ENCODE results near the gene SH3RF3. TPM values are rescaled to one million over a fixed set of nuclear protein-coding genes. Genes with fewer than 3 reads are reported as not detected.
A peak's percentile ranks its signal among the peaks of the same experiment; 100 is the strongest.

SH3RF3 gene
- total RNA-seq (2016; rRNA removed; fragmentation: Illumina TruSeq; extraction: Trizol) = 0.04 TPM in 1 of 2 replicates, not detected in the other
- total RNA-seq (2016; cell fraction: cytosol; rRNA removed; fragmentation: Illumina TruSeq; extraction: Trizol; ENCODE audit: low read depth) = not detected in 2 replicates
- total RNA-seq (2016; cell fraction: insoluble cytoplasmic fraction; rRNA removed; fragmentation: Illumina TruSeq; extraction: Trizol) = 0.02 TPM in 1 of 2 replicates, not detected in the other
- total RNA-seq (2016; cell fraction: membrane; rRNA removed; fragmentation: Illumina TruSeq; extraction: Trizol) = not detected in 2 replicates
- total RNA-seq (2016; cell fraction: nucleus; rRNA removed; fragmentation: Illumina TruSeq; extraction: Trizol) = not detected in 2 replicates
- 0.01 TPM in 1 of 2 replicates, not detected in the other for polyA plus RNA-seq (2011; rRNA removed)
- polyA plus RNA-seq (2011; cell fraction: cytosol; rRNA removed) = not detected in 2 replicates
- 0.02 TPM in 1 of 2 replicates, not detected in the other for polyA plus RNA-seq (2011; cell fraction: nucleus; rRNA removed)
- polyA plus RNA-seq (2012) = 0.03 and 0.05 TPM in 2 replicates
- not detected in 2 replicates for polyA plus RNA-seq (2016; cell fraction: cytosol; fragmentation: Illumina TruSeq; extraction: Trizol; ENCODE audit: low read depth)
- polyA plus RNA-seq (2016; cell fraction: insoluble cytoplasmic fraction; fragmentation: Illumina TruSeq; extraction: Trizol; ENCODE audit: low read depth) = 0.03 TPM in 1 of 2 replicates, not detected in the other
- not detected in 2 replicates for polyA plus RNA-seq (2016; cell fraction: membrane; fragmentation: Illumina TruSeq; extraction: Trizol; ENCODE audit: low read depth)
- polyA plus RNA-seq (2016; cell fraction: nucleus; fragmentation: Illumina TruSeq; extraction: Trizol; ENCODE audit: insufficient read depth, low read depth) = not detected in 2 replicates
- polyA minus RNA-seq (2011; rRNA and poly(A)+ RNA removed; ENCODE audit: low replicate concordance) = 1.4 TPM in 1 of 2 replicates, not detected in the other
- polyA minus RNA-seq (2011; cell fraction: cytosol; rRNA and poly(A)+ RNA removed) = not detected in 2 replicates
- polyA minus RNA-seq (2011; cell fraction: nucleus; rRNA and poly(A)+ RNA removed) = 0.12 and 0.13 TPM in 2 replicates
- Bru-seq, nascent RNA = percentile 15 among the genes with signal in this experiment
- BruChase-seq, experiment 1, labeled RNA remaining after a 6-hour chase = percentile 10 among the genes with signal in this experiment
- BruChase-seq, experiment 2, labeled RNA remaining after a 2-hour chase = percentile 12 among the genes with signal in this experiment
- long read RNA-seq, experiment 1 = 0 reads
- long read RNA-seq, experiment 2 = 0 reads

DNA sequence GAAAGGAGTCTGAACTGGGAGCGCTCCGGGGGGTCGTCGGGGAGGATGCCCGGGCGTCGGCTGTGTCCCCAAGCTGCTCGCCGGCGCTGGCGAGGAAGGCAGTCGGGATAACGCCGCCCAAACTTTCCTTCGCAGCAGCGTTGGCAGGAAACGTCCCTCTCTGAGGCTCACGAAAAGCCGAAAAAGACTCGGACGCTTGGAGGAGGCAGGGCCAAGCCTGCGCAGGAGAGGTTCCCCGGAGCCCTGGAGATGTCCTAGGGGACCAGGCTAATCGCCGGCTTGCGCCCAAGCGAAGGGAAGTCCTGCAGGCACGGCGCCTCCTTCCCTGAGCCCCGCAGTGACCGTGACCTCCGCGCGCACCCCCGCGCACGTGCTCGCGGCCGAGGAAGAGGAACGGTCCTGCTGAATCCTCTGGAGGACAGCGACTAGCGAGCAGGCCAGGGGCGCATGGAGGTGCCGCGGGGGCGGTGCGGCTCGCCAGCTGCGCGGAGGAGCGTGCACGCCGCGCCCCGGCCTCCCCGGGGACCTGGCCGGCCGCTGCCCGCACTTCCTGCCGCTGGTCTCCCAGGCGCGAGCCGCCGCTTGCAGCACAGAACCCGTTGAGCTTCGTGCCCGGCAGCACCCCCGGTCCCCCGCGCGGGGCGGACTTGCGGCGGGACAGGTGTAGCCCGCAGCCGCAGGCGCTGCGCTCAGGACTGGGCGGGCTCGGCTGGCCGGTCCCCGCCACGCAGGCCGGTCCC, at the start of gene SH3RF3:
TSS of gene SH3RF3 (plus strand) at position 590 of the 740 bp plus-strand sequence.
- no peaks in the 10 kb centered on the region for H4K20me1 ChIP-seq (ENCODE audit: insufficient read depth, low read length)
- 2% methylated on average over 28 of the region's 85 CpGs for WGBS (ENCODE audit: low lambda C conversion rate)
- H3K79me2 ChIP-seq (ENCODE audit: insufficient read depth, low read length) = no peaks in the 10 kb centered on the region
- peaks cover 13% of the 10 kb centered on the region for H3K4me1 ChIP-seq (ENCODE audit: insufficient read depth, low read length)
- H3K27me3 ChIP-seq (ENCODE audit: control insufficient read depth in 1 of 2, insufficient read depth in 2 of 2, low read length in 2 of 2) = peaks cover 2 to 53% of the 10 kb centered on the region in 2 experiments; a peak in 4 of 5 replicates
- intact Hi-C loops (cut with micrococcal nuclease; ENCODE audit: unreplicated experiment) (loop anchor here (1.0 kb wide), 2 partner anchors 268 to 378 kb away; no protein-coding TSS in a partner anchor), in situ Hi-C loops (cut with HindIII; ENCODE audit: extremely low pct_ligation_motif_present, low pct_unique_long_range_greater_than_20kb) (loop anchor here (5.0 kb wide), 1 partner anchor 374 kb away; no protein-coding TSS in a partner anchor)
- peak within 1 kb of the TSS; percentile 49 to 72 (median 54) for H3K4me3 ChIP-seq (replicated peaks in 1 of 3; ENCODE audit: insufficient read depth in 1 of 3, low read depth in 2 of 3, low read length in 3 of 3)
- no peak within 1 kb of the TSS for H2AFZ ChIP-seq (ENCODE audit: low read length)
- H3K9me3 ChIP-seq (ENCODE audit: low read length) = no peaks in the 10 kb centered on the region
- FAIRE-seq (no peak), ATAC-seq (peak; percentile 50), DNase-seq (ENCODE audit: low spot score) (no peak)
- POLR2A ChIA-PET = no interaction called here
- H3K9ac ChIP-seq (ENCODE audit: insufficient read depth, low read depth, low read length) = no peak within 1 kb of the TSS
- no peaks in the 10 kb centered on the region for H3K36me3 ChIP-seq (replicated peaks in 1 of 2; ENCODE audit: control insufficient read depth in 1 of 2, insufficient read depth in 2 of 2, low read length in 2 of 2)
- CTCF ChIA-PET (ENCODE audit: low intra/inter-chr PET ratio, low total read pairs) = interaction anchor here (1.4 to 3.2 kb wide), 2 partner anchors 381 to 388 kb away, joined by 4 to 38 read pairs; no protein-coding TSS in a partner anchor
- no TSS peak for BruUV-seq (replicated peaks)
- peak within 1 kb of the TSS; percentile 82 for H3K4me2 ChIP-seq (ENCODE audit: low read depth, low read length)
- no peak within 1 kb of the TSS for H3K27ac ChIP-seq (ENCODE audit: extremely low read length, insufficient read depth, low read length)
- no peak for TF ChIP-seq ZNF296 (CRISPR knock-in tag; conservative IDR thresholded peaks at IDR 0.05)
- TF ChIP-seq MYC (CRISPR knock-in tag; IDR thresholded peaks at IDR 0.05; ENCODE audit: borderline replicate concordance) = peak; percentile 44; the same call in 1 of the 2 replicates
- peak; percentile 86 for TF ChIP-seq ZNF446 (CRISPR knock-in tag; IDR thresholded peaks at IDR 0.05)
- TF ChIP-seq, protein P1, sequence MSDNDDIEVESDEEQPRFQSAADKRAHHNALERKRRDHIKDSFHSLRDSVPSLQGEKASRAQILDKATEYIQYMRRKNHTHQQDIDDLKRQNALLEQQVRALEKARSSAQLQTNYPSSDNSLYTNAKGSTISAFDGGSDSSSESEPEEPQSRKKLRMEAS (IDR thresholded peaks at IDR 0.05) = 0 out of 2 replicates have a peak, but pooled peaks have one; percentile 36
- TF ChIP-seq TMF1 (CRISPR knock-in tag; IDR thresholded peaks at IDR 0.05; ENCODE audit: low read depth) = 0 out of 2 replicates have a peak, but pooled peaks have one; percentile 35
- 0 out of 2 replicates have a peak, but pooled peaks have one; percentile 3 for TF ChIP-seq ZNF891 (CRISPR knock-in tag; IDR thresholded peaks at IDR 0.05)
- TF ChIP-seq CCDC6 (CRISPR knock-in tag; IDR thresholded peaks at IDR 0.05) = no peak
- peak; percentile 21; the same call in 1 of the 2 replicates for TF ChIP-seq HDAC1 (CRISPR knock-in tag; IDR thresholded peaks at IDR 0.05)
- TF ChIP-seq, protein P2, sequence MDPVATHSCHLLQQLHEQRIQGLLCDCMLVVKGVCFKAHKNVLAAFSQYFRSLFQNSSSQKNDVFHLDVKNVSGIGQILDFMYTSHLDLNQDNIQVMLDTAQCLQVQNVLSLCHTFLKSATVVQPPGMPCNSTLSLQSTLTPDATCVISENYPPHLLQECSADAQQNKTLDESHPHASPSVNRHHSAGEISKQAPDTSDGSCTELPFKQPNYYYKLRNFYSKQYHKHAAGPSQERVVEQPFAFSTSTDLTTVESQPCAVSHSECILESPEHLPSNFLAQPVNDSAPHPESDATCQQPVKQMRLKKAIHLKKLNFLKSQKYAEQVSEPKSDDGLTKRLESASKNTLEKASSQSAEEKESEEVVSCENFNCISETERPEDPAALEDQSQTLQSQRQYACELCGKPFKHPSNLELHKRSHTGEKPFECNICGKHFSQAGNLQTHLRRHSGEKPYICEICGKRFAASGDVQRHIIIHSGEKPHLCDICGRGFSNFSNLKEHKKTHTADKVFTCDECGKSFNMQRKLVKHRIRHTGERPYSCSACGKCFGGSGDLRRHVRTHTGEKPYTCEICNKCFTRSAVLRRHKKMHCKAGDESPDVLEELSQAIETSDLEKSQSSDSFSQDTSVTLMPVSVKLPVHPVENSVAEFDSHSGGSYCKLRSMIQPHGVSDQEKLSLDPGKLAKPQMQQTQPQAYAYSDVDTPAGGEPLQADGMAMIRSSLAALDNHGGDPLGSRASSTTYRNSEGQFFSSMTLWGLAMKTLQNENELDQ (CRISPR knock-in tag; IDR thresholded peaks at IDR 0.05; ENCODE audit: borderline replicate concordance) = no peak
- no peak for TF ChIP-seq SALL2 (CRISPR knock-in tag; IDR thresholded peaks at IDR 0.05)
- TF ChIP-seq, protein P3, sequence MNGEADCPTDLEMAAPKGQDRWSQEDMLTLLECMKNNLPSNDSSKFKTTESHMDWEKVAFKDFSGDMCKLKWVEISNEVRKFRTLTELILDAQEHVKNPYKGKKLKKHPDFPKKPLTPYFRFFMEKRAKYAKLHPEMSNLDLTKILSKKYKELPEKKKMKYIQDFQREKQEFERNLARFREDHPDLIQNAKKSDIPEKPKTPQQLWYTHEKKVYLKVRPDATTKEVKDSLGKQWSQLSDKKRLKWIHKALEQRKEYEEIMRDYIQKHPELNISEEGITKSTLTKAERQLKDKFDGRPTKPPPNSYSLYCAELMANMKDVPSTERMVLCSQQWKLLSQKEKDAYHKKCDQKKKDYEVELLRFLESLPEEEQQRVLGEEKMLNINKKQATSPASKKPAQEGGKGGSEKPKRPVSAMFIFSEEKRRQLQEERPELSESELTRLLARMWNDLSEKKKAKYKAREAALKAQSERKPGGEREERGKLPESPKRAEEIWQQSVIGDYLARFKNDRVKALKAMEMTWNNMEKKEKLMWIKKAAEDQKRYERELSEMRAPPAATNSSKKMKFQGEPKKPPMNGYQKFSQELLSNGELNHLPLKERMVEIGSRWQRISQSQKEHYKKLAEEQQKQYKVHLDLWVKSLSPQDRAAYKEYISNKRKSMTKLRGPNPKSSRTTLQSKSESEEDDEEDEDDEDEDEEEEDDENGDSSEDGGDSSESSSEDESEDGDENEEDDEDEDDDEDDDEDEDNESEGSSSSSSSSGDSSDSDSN (CRISPR knock-in tag; IDR thresholded peaks at IDR 0.05) = peak; percentile 60; the same call in 1 of the 2 replicates
- no peak for TF ChIP-seq NR2C2 (CRISPR knock-in tag; IDR thresholded peaks at IDR 0.05; ENCODE audit: borderline replicate concordance)
- TF ChIP-seq ESRRA (CRISPR knock-in tag; IDR thresholded peaks at IDR 0.05; ENCODE audit: low read depth) = no peak
